DND-41 (cell line): ENCODE measurements around the gene TMEM232.

ENCODE experiments used
- ATAC-seq: fragments of 200-7000 bp; cut with Tn5 transposase; 3 replicates; pipeline ENCODE4 v1.9.1; 2021; ENCODE audit warnings: low read depth; ENCODE audit not compliant: insufficient read depth
- DNase-seq: peaks from one replicate; pipeline ENCODE4 v3.0.0-alpha.2; 2020
- H2AFZ ChIP-seq: 2 replicates; pipeline ENCODE4 v1.6.0; 2012; ENCODE audit warnings: low read depth, low read length
- H3K27ac ChIP-seq: 2 replicates; pipeline ENCODE4 v1.5.1; 2012; ENCODE audit warnings: low read length, inconsistent platforms
- H3K27me3 ChIP-seq: fragments of 200-600 bp; sonication (generic); 2 replicates; pipeline ENCODE4 v1.6.0; 2012; ENCODE audit warnings: low read length, mild to moderate bottlenecking, inconsistent platforms; ENCODE audit not compliant: insufficient read depth, poor library complexity
- H3K36me3 ChIP-seq: 2 replicates; pipeline ENCODE4 v1.5.1; 2012; ENCODE audit warnings: low read length, inconsistent platforms; ENCODE audit not compliant: insufficient read depth
- H3K4me1 ChIP-seq: 2 replicates; pipeline ENCODE4 v1.5.1; 2012; ENCODE audit warnings: mild to moderate bottlenecking, low read length; ENCODE audit not compliant: insufficient read depth
- H3K4me2 ChIP-seq: 2 replicates; pipeline ENCODE4 v1.6.0; 2012; ENCODE audit warnings: mild to moderate bottlenecking, moderate library complexity, low read length, inconsistent platforms; ENCODE audit not compliant: insufficient read depth
- H3K4me3 ChIP-seq, 2 experiments: fragments of 200-600 bp in 1 of 2; shearing (Covaris generic) in 1 of 2; 2 replicates each; pipeline ENCODE4 v1.5.1; 2012 to 2016; ENCODE audit warnings: inconsistent platforms in 2 of 2, low read length in 2 of 2, mild to moderate bottlenecking in 2 of 2, low read depth in 1 of 2, moderate library complexity in 1 of 2
- H3K79me2 ChIP-seq: 2 replicates; pipeline ENCODE4 v1.6.0; 2012; ENCODE audit warnings: low read length, inconsistent platforms; ENCODE audit not compliant: insufficient read depth
- H3K9ac ChIP-seq: 2 replicates; pipeline ENCODE4 v1.6.0; 2012; ENCODE audit warnings: low read depth, mild to moderate bottlenecking, inconsistent platforms, low read length, moderate library complexity
- H3K9me3 ChIP-seq: 2 replicates; pipeline ENCODE4 v1.5.1; 2012; ENCODE audit warnings: low read length, moderate library complexity, mild to moderate bottlenecking, inconsistent platforms; ENCODE audit not compliant: insufficient read depth, severe bottlenecking
- H4K20me1 ChIP-seq: 2 replicates; pipeline ENCODE4 v1.6.0; 2012; ENCODE audit warnings: low read length; ENCODE audit not compliant: insufficient read depth
- EZH2 ChIP-seq: IDR thresholded peaks from 3 replicates; pipeline ENCODE4 v1.6.1; 2012; ENCODE audit warnings: borderline replicate concordance, low read depth, mild to moderate bottlenecking, moderate library complexity, low read length, inconsistent platforms; ENCODE audit not compliant: severe bottlenecking
- TF ChIP-seq, protein P1 (sequence below): IDR thresholded peaks from 2 replicates; pipeline ENCODE4 v1.5.1; 2012; ENCODE audit warnings: borderline replicate concordance, low read length, moderate library complexity, mild to moderate bottlenecking; ENCODE audit not compliant: poor library complexity, severe bottlenecking; ENCODE audit errors: extremely low read depth

Gene TMEM232

DNA sequence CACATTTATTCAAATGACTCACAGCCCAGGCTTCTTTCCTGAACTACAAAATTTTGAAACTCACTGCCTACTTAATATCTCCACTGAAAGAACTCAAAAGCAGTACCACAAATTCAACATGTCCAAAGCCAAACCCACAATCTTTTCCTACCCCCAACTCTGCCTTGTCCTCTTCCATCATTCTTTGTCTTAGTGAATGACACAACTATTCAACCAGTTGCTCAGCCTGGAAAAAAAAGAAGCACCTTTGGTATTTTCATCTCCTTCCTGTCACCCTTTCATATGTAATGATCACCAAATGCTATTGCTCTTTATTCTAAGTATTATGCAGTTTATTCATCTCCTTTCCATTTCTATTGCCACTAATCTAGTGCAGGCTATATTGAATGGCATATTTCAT is 216.3 kb downstream of the TMEM232 start:
- no peak overlapping the region for H3K27ac ChIP-seq
- no peak for DNase-seq
- H3K9me3 ChIP-seq: no peaks in the 10 kb centered on the region
- H3K4me3 ChIP-seq: no peak overlapping the region
- no peaks in the 10 kb centered on the region for H3K79me2 ChIP-seq
- H3K27me3 ChIP-seq: no peaks in the 10 kb centered on the region
- H3K4me1 ChIP-seq: no peaks in the 10 kb centered on the region
- TF ChIP-seq, protein P1, sequence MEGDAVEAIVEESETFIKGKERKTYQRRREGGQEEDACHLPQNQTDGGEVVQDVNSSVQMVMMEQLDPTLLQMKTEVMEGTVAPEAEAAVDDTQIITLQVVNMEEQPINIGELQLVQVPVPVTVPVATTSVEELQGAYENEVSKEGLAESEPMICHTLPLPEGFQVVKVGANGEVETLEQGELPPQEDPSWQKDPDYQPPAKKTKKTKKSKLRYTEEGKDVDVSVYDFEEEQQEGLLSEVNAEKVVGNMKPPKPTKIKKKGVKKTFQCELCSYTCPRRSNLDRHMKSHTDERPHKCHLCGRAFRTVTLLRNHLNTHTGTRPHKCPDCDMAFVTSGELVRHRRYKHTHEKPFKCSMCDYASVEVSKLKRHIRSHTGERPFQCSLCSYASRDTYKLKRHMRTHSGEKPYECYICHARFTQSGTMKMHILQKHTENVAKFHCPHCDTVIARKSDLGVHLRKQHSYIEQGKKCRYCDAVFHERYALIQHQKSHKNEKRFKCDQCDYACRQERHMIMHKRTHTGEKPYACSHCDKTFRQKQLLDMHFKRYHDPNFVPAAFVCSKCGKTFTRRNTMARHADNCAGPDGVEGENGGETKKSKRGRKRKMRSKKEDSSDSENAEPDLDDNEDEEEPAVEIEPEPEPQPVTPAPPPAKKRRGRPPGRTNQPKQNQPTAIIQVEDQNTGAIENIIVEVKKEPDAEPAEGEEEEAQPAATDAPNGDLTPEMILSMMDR: no peak
- no peak for TF ChIP-seq EZH2
- no peak for ATAC-seq
- no peaks in the 10 kb centered on the region for H3K36me3 ChIP-seq
- no peak overlapping the region for H3K9ac ChIP-seq
- H3K4me2 ChIP-seq: no peak overlapping the region
- H4K20me1 ChIP-seq: no peaks in the 10 kb centered on the region
- H2AFZ ChIP-seq: no peak overlapping the region

- Histone ChIP-seq H3K36me3 (no peaks in the 10 kb centered on the region), H3K9me3 (no peaks in the 10 kb centered on the region), H2AFZ (no peak overlapping the region), H3K4me3 (no peak overlapping the region), H3K27ac (no peak overlapping the region), H3K27me3 (no peaks in the 10 kb centered on the region), H4K20me1 (no peaks in the 10 kb centered on the region), H3K79me2 (no peaks in the 10 kb centered on the region), H3K9ac (no peak overlapping the region), H3K4me1 (no peaks in the 10 kb centered on the region), H3K4me2 (no peak overlapping the region)
- DNase-seq (no peak), ATAC-seq (no peak)
- TF ChIP-seq, protein P1: no peak
- no peak for TF ChIP-seq EZH2
Measured at GRCh38 chr5:110507972-110508371, 218.5 kb downstream of the TMEM232 start.

- no peak overlapping the region for H3K4me2 ChIP-seq
- TF ChIP-seq EZH2: no peak
- TF ChIP-seq, protein P1: no peak
- H3K4me1 ChIP-seq: no peaks in the 10 kb centered on the region
- no peaks in the 10 kb centered on the region for H3K9me3 ChIP-seq
- H3K79me2 ChIP-seq: no peaks in the 10 kb centered on the region
- no peaks in the 10 kb centered on the region for H4K20me1 ChIP-seq
- DNase-seq (no peak), ATAC-seq (no peak)
- no peak overlapping the region for H3K27ac ChIP-seq
- no peaks in the 10 kb centered on the region for H3K36me3 ChIP-seq
- H3K9ac ChIP-seq: no peak overlapping the region
- no peak overlapping the region for H2AFZ ChIP-seq
- no peaks in the 10 kb centered on the region for H3K27me3 ChIP-seq
- H3K4me3 ChIP-seq: no peak overlapping the region
Measured at GRCh38 chr5:110506378-110506777, 220.1 kb downstream of the TMEM232 start.

GRCh38 chr5:110496276-110496675 is 230.2 kb downstream of the TMEM232 start:
- Histone ChIP-seq H3K9me3 (no peaks in the 10 kb centered on the region), H3K27me3 (no peaks in the 10 kb centered on the region), H2AFZ (no peak overlapping the region), H3K4me3 (no peak overlapping the region), H3K4me1 (no peaks in the 10 kb centered on the region), H4K20me1 (no peaks in the 10 kb centered on the region), H3K9ac (no peak overlapping the region), H3K79me2 (no peaks in the 10 kb centered on the region), H3K36me3 (no peaks in the 10 kb centered on the region), H3K27ac (no peak overlapping the region), H3K4me2 (no peak overlapping the region)
- TF ChIP-seq, protein P1: no peak
- TF ChIP-seq EZH2: no peak
- ATAC-seq (no peak), DNase-seq (no peak)
